IPS-NIHi7 (cell line): ENCODE measurements around the gene METRNL.

Source experiments
- DNase-seq: peaks from one replicate; pipeline ENCODE4 v3.0.0; 2012; ENCODE audit warnings: mixed read lengths; ENCODE audit errors: extremely low spot score

The METRNL gene

DNA sequence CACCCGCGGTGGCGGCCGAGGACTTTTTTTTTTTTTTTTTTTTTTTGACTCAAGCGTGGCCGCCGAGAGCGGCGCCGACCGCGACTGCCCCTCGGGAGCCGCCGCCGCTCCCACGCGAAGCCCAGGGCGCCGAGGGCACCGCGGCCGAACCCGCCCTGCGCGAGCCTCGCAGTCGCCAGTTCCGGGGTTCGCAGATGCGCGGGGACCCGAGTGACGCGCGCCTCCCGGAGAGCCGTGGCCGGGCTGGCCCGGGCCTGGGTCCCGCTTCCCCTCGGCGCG lies 1.1 kb downstream of the METRNL start:
- no peak for DNase-seq

DNA sequence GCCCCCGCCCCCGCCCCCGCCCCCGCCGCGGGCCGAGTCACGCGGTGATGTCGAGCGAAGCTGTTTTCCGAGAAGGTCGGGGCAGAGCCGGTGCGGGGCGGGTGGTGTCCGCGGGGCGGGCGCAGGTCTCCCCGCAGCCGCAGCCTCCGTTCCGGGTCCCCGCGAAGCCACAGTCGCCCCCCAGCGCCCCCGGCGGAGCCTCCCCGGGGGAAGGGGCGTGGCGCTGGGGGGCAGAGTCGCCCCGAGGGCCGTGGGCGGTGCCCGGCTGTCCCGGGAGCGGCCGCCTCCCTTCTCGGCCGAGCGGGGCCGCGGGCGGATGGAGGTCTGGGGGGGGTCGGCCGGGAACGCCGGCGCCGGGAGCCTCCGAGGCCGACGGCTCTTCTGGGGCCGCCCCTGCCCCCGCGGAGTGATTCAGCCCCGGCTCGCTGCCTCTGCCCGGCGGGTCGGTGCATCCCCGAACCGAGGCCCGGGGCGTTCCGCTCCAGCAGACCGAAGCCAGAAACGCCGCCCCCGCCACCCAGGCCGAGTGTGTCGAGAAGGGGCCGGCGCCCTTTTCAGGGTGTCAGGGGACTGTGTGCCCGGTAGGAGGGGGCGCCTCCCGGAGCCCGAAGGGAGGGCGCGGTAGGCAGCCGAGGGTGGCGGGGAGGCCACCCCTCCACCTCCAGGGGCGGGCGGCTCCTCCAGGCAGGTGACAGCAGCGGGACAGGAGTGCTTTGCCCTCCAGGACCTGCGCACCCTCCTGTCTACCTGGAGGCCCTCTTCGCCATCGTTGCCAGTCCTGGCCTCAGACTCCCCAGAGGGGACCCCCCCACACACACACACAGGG lies 1.7 kb downstream of the METRNL start:
- peak; percentile 51 for DNase-seq

DNA sequence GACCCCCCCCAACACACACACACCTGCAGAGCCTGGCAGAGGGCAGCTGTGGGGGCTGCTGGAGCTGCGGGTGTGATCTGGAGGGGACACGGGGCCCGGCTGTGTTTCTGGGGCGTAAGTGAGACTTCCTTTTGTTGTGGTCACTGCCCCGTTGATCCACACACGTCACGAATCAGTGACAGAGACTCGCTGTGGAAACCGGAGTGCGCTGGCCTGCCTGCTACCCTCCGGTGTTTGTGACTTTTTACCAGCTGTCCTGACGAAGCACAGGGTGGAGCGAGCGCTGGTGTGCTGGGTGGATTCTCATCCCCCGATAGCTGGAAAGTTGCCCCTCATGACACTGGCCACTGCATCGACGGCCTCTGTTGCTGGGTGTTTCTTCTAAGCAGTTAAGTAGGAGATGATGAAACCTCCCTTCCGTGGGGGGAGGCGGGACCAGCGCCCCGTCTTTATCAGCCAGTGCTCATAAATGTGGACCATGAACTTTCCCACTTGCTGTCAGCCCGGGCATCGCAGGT lies 2.3 kb downstream of the METRNL start:
- DNase-seq: no peak

- no peak for DNase-seq
These were observed 3.0 kb downstream of the METRNL start for GRCh38 chr17:83082424-83082823.

DNA sequence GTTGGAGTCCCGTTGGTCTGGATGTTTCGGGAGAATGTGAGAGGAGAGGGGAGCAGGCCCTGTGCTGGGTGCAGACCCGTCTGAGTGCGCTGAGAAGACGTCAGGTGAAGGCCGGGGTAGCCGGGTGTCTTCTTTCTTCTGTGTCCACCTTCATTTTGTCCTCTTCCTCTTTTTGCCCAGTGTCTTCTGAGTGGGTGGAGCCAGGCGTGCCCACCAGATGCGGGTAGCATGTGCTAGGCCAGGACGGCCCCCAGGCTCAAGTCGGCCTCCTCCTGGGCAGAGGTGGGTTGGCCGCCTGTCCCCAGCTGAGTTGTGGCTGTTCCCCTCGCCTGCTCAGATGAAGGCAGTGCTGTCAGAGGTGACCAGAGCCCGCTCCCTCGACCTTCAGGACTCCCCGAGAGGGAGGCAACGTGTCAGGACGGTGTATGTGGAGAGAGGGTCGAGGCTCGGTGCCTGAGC lies 3.5 kb downstream of the METRNL start:
- DNase-seq: no peak

DNA sequence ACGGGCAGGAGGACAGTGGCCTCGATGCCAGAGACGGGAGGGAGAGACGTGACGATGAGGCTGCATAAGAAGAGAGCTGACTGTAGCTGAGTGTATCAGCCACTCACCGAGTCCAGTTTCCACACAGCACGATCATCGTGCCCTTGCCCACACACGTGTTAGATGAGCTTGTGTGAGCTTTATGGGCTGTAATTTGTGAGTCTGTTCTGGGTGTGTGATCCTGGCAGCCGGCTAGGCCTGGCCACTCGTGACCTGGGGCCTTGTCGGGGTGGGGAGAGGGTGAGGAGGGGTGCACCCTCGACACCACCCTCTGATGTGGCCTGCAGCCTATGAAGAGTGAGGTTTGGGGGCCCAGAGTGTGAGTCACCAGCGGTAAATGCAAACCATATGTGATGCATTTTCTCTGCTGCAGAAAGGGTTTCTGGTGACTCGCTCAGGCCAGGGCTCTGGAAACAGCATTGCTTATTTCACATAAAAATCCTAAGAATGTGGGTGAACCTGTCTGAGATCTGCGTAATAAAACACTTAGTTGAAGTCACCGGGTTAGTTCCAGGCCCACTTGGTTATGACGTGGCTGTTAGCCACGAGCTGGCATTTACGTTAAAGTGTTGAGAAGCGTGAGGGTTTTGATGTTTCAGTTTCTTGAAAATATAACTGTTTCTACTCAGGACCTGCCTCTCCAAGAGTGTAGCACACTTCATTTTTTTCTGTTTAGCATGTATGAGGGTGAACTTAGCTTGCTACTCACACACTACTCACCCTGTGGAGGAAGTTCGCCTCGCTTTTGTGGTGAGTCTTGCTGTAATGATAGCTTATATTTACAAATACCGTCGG lies 4.2 kb downstream of the METRNL start:
- peak; percentile 61 for DNase-seq

DNA sequence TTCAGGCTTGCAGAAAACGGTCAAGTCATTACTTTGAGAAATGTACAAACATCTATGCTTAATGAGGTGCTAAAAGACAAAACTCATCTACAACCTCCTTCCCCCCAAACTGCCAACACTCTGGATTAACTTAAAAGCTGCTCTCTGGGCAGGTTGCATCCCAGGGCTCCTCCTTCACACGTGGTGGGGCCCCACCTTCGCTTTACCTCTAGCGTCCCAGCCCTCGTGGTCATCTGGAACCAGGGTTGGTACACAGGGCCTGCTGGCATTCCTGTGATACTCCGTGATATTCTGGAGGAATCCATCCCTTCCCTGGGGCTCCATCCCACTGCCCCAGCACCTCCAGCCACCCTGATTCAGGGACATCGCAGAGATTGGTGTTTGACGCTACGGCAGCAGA lies 4.8 kb downstream of the METRNL start:
- DNase-seq: no peak

GRCh38 chr17:83084621-83085056 lies 5.2 kb downstream of the METRNL start:
- no peak for DNase-seq

- DNase-seq: no peak
These were observed 5.7 kb downstream of the METRNL start for GRCh38 chr17:83085103-83085502.

GRCh38 chr17:83085526-83086198 lies 6.3 kb downstream of the METRNL start:
- no peak for DNase-seq

- no peak for DNase-seq
These were observed 6.9 kb downstream of the METRNL start for GRCh38 chr17:83086199-83086880.

GRCh38 chr17:83086907-83087787 lies 7.7 kb downstream of the METRNL start:
- no peak for DNase-seq

DNA sequence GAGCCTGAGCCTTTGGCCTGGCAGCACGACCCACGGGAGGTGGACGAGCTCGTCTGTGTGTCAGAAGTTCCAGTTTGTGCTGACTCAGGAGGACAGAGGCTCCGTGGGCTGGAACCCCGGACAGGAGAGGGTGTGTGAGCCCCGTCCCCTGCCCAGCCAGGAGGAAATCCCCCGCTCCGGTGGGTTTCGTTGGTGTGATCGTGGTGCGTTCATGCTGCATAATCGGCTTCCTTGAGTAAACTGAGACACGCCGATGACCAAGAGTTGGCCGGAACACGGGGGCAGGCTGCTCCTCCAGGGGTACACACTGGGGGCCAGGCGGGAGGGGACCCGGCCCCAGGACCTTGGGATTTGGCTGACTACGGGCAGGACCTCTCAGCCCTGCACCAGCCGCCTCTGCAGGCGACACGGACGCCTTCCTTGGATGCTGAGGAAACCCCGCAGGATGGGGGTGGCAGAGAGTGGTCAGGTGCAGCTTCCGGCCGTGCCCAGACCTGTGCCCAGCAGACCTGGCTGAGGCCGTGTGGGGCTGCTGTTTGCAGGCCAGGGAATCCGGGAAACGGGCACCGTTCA lies 8.5 kb downstream of the METRNL start:
- no peak for DNase-seq

DNA sequence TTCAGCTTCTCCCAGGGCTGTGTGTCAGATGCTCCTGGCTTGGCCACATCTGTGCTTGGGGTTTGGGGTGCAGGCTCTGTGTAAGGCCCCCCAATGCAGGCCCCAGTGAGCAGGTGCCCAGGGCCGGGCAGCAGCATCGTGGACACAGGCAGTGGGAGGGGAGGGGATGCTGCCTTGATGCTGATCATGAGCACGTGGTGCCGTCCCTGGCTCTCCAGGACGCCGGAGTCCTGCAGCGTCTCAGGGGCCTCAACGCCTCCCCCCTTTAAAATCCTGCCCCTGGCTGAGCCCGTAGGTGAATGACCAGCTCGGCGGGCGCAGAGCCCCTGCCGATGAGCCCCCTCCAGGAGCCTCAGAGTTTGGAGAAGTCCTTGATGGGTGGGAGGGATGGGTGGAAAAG lies 9.0 kb downstream of the METRNL start:
- no peak for DNase-seq

GRCh38 chr17:83088909-83089308 lies 9.5 kb downstream of the METRNL start:
- no peak for DNase-seq

DNA sequence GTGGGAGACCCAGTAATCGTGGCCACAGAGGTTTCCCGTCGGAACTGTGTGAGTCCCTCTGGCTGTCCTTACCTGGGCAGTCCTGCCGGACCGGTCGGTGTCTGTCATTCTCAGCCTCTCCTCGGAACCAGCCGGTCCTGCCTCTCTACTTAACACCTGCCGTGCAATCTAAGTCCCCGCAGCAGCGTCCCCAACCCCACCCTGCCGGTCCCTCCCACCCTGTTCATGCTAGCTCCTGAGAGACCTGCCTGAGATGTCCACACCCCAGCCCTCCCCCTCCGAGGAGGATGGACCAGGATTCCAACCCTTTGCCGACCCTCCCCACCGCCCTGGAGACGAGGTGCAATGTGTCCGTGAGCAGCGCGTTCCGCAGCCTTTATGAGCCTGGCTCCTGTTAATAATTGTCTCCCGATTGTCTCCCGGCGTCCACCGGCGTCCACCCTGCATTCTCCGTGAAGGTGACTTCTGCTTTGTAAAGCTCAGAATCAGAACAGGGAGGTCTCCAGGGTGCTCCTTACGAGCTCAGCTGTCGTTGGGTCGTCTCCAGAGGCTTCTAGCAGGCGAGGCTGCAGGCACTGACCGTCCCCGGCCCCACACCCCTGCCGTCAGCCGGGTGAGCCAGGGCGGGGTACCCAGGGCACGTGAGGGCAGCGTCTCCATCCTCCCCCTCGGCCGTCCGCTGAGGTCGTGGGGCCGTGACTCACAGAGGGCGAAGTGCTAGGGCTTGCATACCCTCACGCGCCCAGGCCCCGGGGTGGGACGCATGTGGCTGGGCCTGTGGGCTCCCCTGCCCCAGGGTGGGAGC lies 10.1 kb downstream of the METRNL start:
- DNase-seq: no peak

DNA sequence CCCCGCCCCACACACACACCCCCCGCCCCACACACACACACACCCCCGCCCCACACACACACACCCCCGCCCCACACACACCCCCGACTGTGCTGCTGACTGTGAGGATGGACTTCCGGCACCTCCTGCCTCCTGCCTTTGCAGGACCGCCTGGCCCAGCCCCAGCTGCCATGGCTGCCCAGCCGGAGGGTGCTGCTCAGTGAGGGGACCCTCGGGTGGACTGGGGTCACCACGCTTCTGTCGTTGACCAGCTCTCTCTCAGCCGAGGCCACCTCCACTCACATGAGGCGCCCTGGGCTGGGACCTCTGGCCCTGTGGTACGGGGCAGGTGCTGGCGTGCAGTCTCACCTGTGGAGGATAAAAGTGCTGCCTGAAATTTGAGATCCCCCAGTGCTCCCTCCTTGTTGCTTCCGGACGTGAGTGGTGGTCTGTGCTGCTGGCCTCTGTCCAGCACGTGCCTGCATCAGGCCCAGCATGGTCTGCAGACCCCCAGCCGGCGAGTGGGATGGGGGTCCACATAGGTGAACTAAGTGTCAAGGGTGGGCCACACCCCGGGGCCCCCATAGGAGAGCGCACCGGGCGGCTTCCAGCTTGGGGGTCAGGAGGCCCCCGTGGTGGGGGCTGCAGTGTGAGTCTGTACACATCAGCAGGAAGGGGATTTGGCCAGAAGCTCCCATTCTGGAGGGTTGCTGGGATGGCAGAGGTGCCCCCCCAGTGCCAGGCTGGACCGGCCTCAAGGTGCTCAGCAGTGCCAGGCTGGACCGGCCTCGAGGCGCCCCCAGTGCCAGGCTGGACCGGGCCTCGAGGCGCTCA lies 11.2 kb downstream of the METRNL start:
- no peak for DNase-seq

DNA sequence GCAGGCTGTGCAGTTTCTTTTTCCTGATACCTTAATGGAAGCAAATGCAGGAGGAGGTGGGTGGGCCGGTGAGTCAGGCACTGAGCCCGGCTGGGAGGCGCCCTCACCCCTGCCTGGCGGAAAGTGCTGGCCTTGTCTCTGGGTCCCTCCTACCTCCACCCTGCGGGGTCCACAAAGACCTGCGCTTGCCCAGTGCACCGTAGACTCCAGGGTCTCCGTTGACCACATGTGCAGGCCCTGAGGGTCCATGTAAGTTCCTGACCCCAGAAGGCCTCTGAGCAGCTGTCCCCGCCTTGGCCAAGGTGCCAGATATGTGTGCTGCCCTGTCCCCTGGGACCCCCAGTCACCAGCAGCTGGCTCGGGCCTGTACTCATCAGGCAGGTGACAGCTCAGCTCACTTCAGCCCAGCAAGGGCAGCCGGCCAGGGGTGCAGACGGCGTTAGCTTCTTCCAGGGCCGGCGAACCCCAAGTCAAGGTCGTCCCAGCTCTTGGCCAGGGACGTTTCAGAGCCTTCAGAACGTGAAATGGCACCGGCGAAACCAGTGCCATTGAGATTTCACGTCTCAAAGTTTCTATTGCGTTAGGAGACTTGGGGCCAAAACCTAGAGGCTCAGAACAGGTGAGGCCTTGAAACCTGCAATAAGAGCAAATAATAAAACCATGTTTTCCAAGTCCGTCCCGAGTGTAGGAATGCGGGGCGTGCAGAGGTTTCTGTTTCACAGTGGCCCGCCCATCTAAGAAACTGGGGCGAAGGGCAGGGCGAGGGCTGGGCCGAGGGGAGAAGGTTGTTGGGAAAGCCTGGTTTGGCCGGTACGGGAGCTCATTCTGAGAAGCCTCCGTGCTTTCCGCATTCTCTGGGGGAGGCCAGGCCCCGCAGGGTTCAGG lies 12.1 kb downstream of the METRNL start:
- no peak for DNase-seq
